GM23338 (cell line): Measurements from ENCODE around the gene PRKAG1. TPM values are rescaled to one million over a fixed set of nuclear protein-coding genes. Genes with fewer than 3 reads are reported as not detected.

Experiments
- ATAC-seq: fragments of 200-7000 bp; cut with Tn5 transposase; 3 replicates; pipeline ENCODE4 v1.9.1; 2020
- DNase-seq: peaks from one replicate; pipeline ENCODE4 v3.0.0-alpha.2; 2015; ENCODE audit warnings: low spot score
- H2AFZ ChIP-seq: fragments of 200-600 bp; sonication (generic); 2 replicates; pipeline ENCODE4 v1.8.0; 2016; ENCODE audit warnings: antibody characterized with exemption, mild to moderate bottlenecking, moderate library complexity
- H3F3A ChIP-seq: fragments of 200-600 bp; sonication (generic); replicated peaks from 2 replicates; pipeline ENCODE4 v1.8.0; 2017; ENCODE audit warnings: antibody characterized with exemption, mixed run types, low read depth
- H3K27ac ChIP-seq: fragments of 200-600 bp; sonication (generic); 2 replicates; pipeline ENCODE4 v1.6.1; 2016; ENCODE audit warnings: low read depth
- H3K27me3 ChIP-seq: fragments of 200-600 bp; sonication (generic); 2 replicates; pipeline ENCODE4 v1.8.0; 2016; ENCODE audit warnings: mild to moderate bottlenecking, mixed run types, moderate library complexity; ENCODE audit not compliant: insufficient read depth
- H3K36me3 ChIP-seq: fragments of 200-600 bp; sonication (generic); 2 replicates; pipeline ENCODE4 v1.8.0; 2016; ENCODE audit warnings: mild to moderate bottlenecking; ENCODE audit not compliant: insufficient read depth
- H3K4me1 ChIP-seq: fragments of 200-600 bp; sonication (generic); 2 replicates; pipeline ENCODE4 v1.8.0; 2016; ENCODE audit warnings: mild to moderate bottlenecking, moderate library complexity; ENCODE audit not compliant: insufficient read depth
- H3K4me2 ChIP-seq: fragments of 200-600 bp; sonication (generic); 2 replicates; pipeline ENCODE4 v1.7.1; 2017; ENCODE audit warnings: mixed run types
- H3K4me3 ChIP-seq: fragments of 200-600 bp; sonication (generic); 2 replicates; pipeline ENCODE4 v1.6.1; 2016; ENCODE audit warnings: mixed run types
- H3K79me2 ChIP-seq: fragments of 200-600 bp; sonication (generic); replicated peaks from 2 replicates; pipeline ENCODE4 v1.8.0; 2017; ENCODE audit warnings: mild to moderate bottlenecking; ENCODE audit not compliant: insufficient read depth
- H3K9me2 ChIP-seq: fragments of 200-600 bp; sonication (generic); 2 replicates; pipeline ENCODE4 v1.8.0; 2017; ENCODE audit not compliant: insufficient read depth
- H4K20me1 ChIP-seq: fragments of 200-600 bp; sonication (generic); replicated peaks from 2 replicates; pipeline ENCODE4 v1.8.0; 2017; ENCODE audit warnings: mild to moderate bottlenecking; ENCODE audit not compliant: insufficient read depth
- H3K27ac Mint-ChIP-seq: 2 replicates; pipeline ENCODE4 v1.8.0; 2020; ENCODE audit warnings: inconsistent platforms, mild to moderate bottlenecking, moderate library complexity, mixed read lengths
- H3K27me3 Mint-ChIP-seq: 3 replicates; pipeline ENCODE4 v1.8.0; 2022; ENCODE audit warnings: low read depth, mild to moderate bottlenecking, moderate library complexity, mixed read lengths, inconsistent platforms; ENCODE audit not compliant: insufficient read depth, poor library complexity
- H3K36me3 Mint-ChIP-seq: 3 replicates; pipeline ENCODE4 v1.8.0; 2021; ENCODE audit warnings: low read depth, mild to moderate bottlenecking, inconsistent platforms, moderate library complexity, mixed read lengths
- H3K4me1 Mint-ChIP-seq: 3 replicates; pipeline ENCODE4 v1.8.0; 2020; ENCODE audit warnings: mild to moderate bottlenecking, inconsistent platforms, mixed read lengths
- H3K4me3 Mint-ChIP-seq: 3 replicates; pipeline ENCODE4 v1.8.0; 2021; ENCODE audit warnings: moderate library complexity, mild to moderate bottlenecking, inconsistent platforms, mixed read lengths
- H3K9me3 Mint-ChIP-seq: 3 replicates; pipeline ENCODE4 v1.8.0; 2020; ENCODE audit warnings: moderate library complexity, mild to moderate bottlenecking, inconsistent platforms, mixed read lengths
- CTCF ChIP-seq, 2 experiments: fragments of 200-600 bp in 1 of 2; sonication (generic) in 1 of 2; conservative IDR thresholded peaks; 2 replicates each; pipeline versions ENCODE4 v1.5.1 to v1.6.1; 2016 to 2017; ENCODE audit warnings: antibody characterized with exemption in 2 of 2, low read depth in 2 of 2, mild to moderate bottlenecking in 2 of 2, moderate library complexity in 1 of 2
- EZH2 ChIP-seq: fragments of 200-600 bp; sonication (generic); IDR thresholded peaks from one replicate; pipeline ENCODE4 v1.8.0; 2017; ENCODE audit warnings: antibody characterized with exemption, mild to moderate bottlenecking, low read depth; ENCODE audit not compliant: unreplicated experiment
- NANOG ChIP-seq: IDR thresholded peaks from 2 replicates; pipeline ENCODE4 v1.6.1; 2016; ENCODE audit warnings: antibody characterized with exemption, borderline replicate concordance
- polyA plus RNA-seq: library from polyadenylated mRNA; unstranded; fragments of >200 nt; fragmentation: Nextera tagmentation; extraction: Ambion mirVana; gene quantifications from 2 replicates; pipeline ENCODE4 v1.2.1, GENCODE V29; 2016
- total RNA-seq: library from RNA; depleted of rRNA; stranded (reverse); fragments of >200 nt; shearing (Covaris generic); gene quantifications from 2 replicates; pipeline ENCODE4 v1.2.3, GENCODE V29; 2014
- TF ChIP-seq, protein P1 (sequence below): fragments of 250-450 bp; sonication (Bioruptor Pico); IDR thresholded peaks from 2 replicates; pipeline ENCODE4 v1.5.0; 2020; ENCODE audit warnings: mild to moderate bottlenecking, moderate library complexity

The PRKAG1 gene
- total and polyA plus RNA-seq, 2 experiments from 2014 or later = 19.9 to 35.4 TPM

GRCh38 chr12:49014547-49014946 lies 4.0 kb downstream of the PRKAG1 start:
- no peak overlapping the region for H2AFZ ChIP-seq
- H3K27me3 ChIP-seq = no peaks in the 10 kb centered on the region
- no peak for TF ChIP-seq EZH2
- TF ChIP-seq, protein P1, sequence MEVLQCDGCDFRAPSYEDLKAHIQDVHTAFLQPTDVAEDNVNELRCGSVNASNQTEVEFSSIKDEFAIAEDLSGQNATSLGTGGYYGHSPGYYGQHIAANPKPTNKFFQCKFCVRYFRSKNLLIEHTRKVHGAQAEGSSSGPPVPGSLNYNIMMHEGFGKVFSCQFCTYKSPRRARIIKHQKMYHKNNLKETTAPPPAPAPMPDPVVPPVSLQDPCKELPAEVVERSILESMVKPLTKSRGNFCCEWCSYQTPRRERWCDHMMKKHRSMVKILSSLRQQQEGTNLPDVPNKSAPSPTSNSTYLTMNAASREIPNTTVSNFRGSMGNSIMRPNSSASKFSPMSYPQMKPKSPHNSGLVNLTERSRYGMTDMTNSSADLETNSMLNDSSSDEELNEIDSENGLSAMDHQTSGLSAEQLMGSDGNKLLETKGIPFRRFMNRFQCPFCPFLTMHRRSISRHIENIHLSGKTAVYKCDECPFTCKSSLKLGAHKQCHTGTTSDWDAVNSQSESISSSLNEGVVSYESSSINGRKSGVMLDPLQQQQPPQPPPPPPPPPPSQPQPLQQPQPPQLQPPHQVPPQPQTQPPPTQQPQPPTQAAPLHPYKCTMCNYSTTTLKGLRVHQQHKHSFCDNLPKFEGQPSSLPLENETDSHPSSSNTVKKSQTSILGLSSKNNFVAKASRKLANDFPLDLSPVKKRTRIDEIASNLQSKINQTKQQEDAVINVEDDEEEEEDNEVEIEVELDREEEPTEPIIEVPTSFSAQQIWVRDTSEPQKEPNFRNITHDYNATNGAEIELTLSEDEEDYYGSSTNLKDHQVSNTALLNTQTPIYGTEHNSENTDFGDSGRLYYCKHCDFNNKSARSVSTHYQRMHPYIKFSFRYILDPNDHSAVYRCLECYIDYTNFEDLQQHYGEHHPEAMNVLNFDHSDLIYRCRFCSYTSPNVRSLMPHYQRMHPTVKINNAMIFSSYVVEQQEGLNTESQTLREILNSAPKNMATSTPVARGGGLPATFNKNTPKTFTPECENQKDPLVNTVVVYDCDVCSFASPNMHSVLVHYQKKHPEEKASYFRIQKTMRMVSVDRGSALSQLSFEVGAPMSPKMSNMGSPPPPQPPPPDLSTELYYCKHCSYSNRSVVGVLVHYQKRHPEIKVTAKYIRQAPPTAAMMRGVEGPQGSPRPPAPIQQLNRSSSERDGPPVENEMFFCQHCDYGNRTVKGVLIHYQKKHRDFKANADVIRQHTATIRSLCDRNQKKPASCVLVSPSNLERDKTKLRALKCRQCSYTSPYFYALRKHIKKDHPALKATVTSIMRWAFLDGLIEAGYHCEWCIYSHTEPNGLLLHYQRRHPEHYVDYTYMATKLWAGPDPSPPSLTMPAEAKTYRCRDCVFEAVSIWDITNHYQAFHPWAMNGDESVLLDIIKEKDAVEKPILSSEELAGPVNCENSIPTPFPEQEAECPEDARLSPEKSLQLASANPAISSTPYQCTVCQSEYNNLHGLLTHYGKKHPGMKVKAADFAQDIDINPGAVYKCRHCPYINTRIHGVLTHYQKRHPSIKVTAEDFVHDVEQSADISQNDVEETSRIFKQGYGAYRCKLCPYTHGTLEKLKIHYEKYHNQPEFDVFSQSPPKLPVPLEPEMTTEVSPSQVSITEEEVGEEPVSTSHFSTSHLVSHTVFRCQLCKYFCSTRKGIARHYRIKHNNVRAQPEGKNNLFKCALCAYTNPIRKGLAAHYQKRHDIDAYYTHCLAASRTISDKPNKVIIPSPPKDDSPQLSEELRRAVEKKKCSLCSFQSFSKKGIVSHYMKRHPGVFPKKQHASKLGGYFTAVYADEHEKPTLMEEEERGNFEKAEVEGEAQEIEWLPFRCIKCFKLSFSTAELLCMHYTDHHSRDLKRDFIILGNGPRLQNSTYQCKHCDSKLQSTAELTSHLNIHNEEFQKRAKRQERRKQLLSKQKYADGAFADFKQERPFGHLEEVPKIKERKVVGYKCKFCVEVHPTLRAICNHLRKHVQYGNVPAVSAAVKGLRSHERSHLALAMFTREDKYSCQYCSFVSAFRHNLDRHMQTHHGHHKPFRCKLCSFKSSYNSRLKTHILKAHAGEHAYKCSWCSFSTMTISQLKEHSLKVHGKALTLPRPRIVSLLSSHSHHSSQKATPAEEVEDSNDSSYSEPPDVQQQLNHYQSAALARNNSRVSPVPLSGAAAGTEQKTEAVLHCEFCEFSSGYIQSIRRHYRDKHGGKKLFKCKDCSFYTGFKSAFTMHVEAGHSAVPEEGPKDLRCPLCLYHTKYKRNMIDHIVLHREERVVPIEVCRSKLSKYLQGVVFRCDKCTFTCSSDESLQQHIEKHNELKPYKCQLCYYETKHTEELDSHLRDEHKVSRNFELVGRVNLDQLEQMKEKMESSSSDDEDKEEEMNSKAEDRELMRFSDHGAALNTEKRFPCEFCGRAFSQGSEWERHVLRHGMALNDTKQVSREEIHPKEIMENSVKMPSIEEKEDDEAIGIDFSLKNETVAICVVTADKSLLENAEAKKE (CRISPR knock-in tag) = no peak
- TF ChIP-seq CTCF (conservative IDR thresholded peaks at IDR 0.05; ENCODE audit: low read depth in 2 of 2) = peak; percentile 13 to 14; a peak in 2 of 4 replicates
- no peak for TF ChIP-seq NANOG
- H4K20me1 ChIP-seq = 0 out of 2 replicates have a peak, but pooled peaks cover 10% of the 10 kb centered on the region
- H3K4me3 ChIP-seq = no peak overlapping the region
- no peaks in the 10 kb centered on the region; the same call in 2 of the 3 replicates for H3K36me3 Mint-ChIP-seq
- DNase-seq (peak; percentile 28), ATAC-seq (no peak)
- peaks cover 18% of the 10 kb centered on the region for H3K27me3 Mint-ChIP-seq
- no peak overlapping the region for H3K27ac Mint-ChIP-seq
- H3K9me3 Mint-ChIP-seq = no peaks in the 10 kb centered on the region
- H3K4me3 Mint-ChIP-seq = no peak overlapping the region
- no peak overlapping the region for H3K4me2 ChIP-seq
- no peaks in the 10 kb centered on the region for H3K79me2 ChIP-seq
- peaks cover 5% of the 10 kb centered on the region; the same call in 1 of the 2 replicates for H3K4me1 ChIP-seq
- peaks cover 12% of the 10 kb centered on the region; the same call in 1 of the 2 replicates for H3F3A ChIP-seq
- no peak overlapping the region for H3K27ac ChIP-seq
- peaks cover 8% of the 10 kb centered on the region; the same call in 2 of the 3 replicates for H3K4me1 Mint-ChIP-seq
- no peaks in the 10 kb centered on the region for H3K36me3 ChIP-seq
- H3K9me2 ChIP-seq = no peaks in the 10 kb centered on the region
